ENCODE measurements around the gene PPM1G.
A peak's percentile ranks its signal among the peaks of the same experiment; 100 is the strongest.
"Not testable (repeated sequence)": the region's sequence is repeated elsewhere in the genome, so short reads cannot be mapped to it uniquely, and the experiment has no call there.

PPM1G gene

GRCh38 chr2:27409321-27410073 is at the start of gene PPM1G:
Gene PPM1G, minus strand, starts transcription at chr2:27409591. Its CDS starts 169 bp downstream, at chr2:27409422.
- peak; percentile 97 for DNase-seq

- DNase-seq = no peak
Observed at GRCh38 chr2:27453968-27454367, 44.6 kb upstream of the PPM1G start.

GRCh38 chr2:27451095-27451494 is 41.7 kb upstream of the PPM1G start:
- no peak for DNase-seq

GRCh38 chr2:27448381-27448780 is 39.0 kb upstream of the PPM1G start:
- no peak for DNase-seq

- DNase-seq = no peak
Observed at GRCh38 chr2:27446057-27446456, 36.7 kb upstream of the PPM1G start.

GRCh38 chr2:27445615-27446014 is 36.2 kb upstream of the PPM1G start:
- no peak for DNase-seq

- DNase-seq = no peak
Observed at GRCh38 chr2:27445155-27445554, 35.8 kb upstream of the PPM1G start.

GRCh38 chr2:27442920-27443282 is 33.5 kb upstream of the PPM1G start:
- no peak for DNase-seq

- peak; percentile 30 for DNase-seq
Observed at GRCh38 chr2:27441958-27442919, 32.8 kb upstream of the PPM1G start, which contains the start of gene KRTCAP3. Gene KRTCAP3, plus strand, starts transcription at chr2:27442381. Its CDS starts 32 bp downstream, at chr2:27442413.

- no peak for DNase-seq
Observed at GRCh38 chr2:27441226-27441926, 32.0 kb upstream of the PPM1G start.

- DNase-seq = no peak
Observed at GRCh38 chr2:27435628-27436027, 26.2 kb upstream of the PPM1G start.

- DNase-seq = no peak
Observed at GRCh38 chr2:27431395-27431794, 22.0 kb upstream of the PPM1G start.

- DNase-seq = peak; percentile 63
Observed at GRCh38 chr2:27428978-27429541, 19.7 kb upstream of the PPM1G start.

- DNase-seq = peak; percentile 93
Observed at GRCh38 chr2:27428213-27428977, 19.0 kb upstream of the PPM1G start, which contains the start of gene NRBP1. Gene NRBP1, plus strand, starts transcription at chr2:27428631. Its CDS starts 4,643 bp downstream, at chr2:27433274.

- no peak for DNase-seq
Observed at GRCh38 chr2:27427863-27428212, 18.4 kb upstream of the PPM1G start.

GRCh38 chr2:27425039-27425438 is 15.6 kb upstream of the PPM1G start:
- not testable (repeated sequence) for DNase-seq

- DNase-seq = no peak
Observed at GRCh38 chr2:27422958-27423357, 13.6 kb upstream of the PPM1G start.

- no peak for DNase-seq
Observed at GRCh38 chr2:27421660-27422250, 12.4 kb upstream of the PPM1G start.

- DNase-seq = no peak
Observed at GRCh38 chr2:27420996-27421395, 11.6 kb upstream of the PPM1G start.

GRCh38 chr2:27416151-27416550 is 6.8 kb upstream of the PPM1G start:
- DNase-seq = no peak

- no peak for DNase-seq
Observed at GRCh38 chr2:27412419-27413152, 3.2 kb upstream of the PPM1G start.

Data from stimulated activated CD4-positive, alpha-beta T cell treated with anti-CD3 and anti-CD28 coated beads, Interleukin-12 subunit alpha, Interleukin-12 subunit beta, amount 100 ng/mL, for 4 hours (primary cell).